Endothelial cell of umbilical vein (primary cell): Measurements from ENCODE around the gene EREG. TPM values are rescaled to one million over a fixed set of nuclear protein-coding genes. Genes with fewer than 3 reads are reported as not detected.

Experiments used
- BruUV-seq: library from RNA; stranded (reverse); fragments of 400-500 nt; replicated peaks from 2 replicates; lab custom pipeline; 2021; lab: Mats Ljungman, UMichigan
- CTCF ChIA-PET: fragments of 300-600, 350-600 bp; sonication (Branson Sonifier 250); formaldehyde crosslinking; loops from one replicate; lab custom pipeline; 2021; ENCODE audit warnings: antibody characterized with exemption, inconsistent platforms; lab: Charles Lee
- POLR2A ChIA-PET: fragments of 300-600, 350-600 bp; sonication (Branson Sonifier 250); formaldehyde crosslinking; loops from one replicate; lab custom pipeline; 2021; ENCODE audit warnings: antibody characterized with exemption, inconsistent platforms; lab: Charles Lee
- DNase-seq: peaks from one replicate; pipeline ENCODE4 v3.0.0-alpha.2; 2011; ENCODE audit warnings: low read depth, low spot score
- FAIRE-seq: peaks from 2 replicates; lab custom pipeline; 2011; peaks lifted over from hg19 to GRCh38; lab: Jason Lieb, UNC
- H2AFZ ChIP-seq: 2 replicates; pipeline ENCODE4 v1.6.0; 2012; ENCODE audit warnings: low read depth, low read length, control low read depth, inconsistent platforms
- H3K27ac ChIP-seq: 2 replicates; pipeline ENCODE4 v1.5.1; 2011; ENCODE audit warnings: low read depth, mild to moderate bottlenecking, control low read depth, low read length, moderate library complexity; ENCODE audit not compliant: insufficient read depth
- H3K27me3 ChIP-seq, 2 experiments: 2 replicates each; pipeline versions ENCODE4 v1.6.0 to v1.6.1; 2011; ENCODE audit warnings: low read length in 2 of 2, mixed read lengths in 1 of 2; ENCODE audit not compliant: control insufficient read depth in 2 of 2, insufficient read depth in 2 of 2
- H3K36me3 ChIP-seq, 2 experiments: 2 replicates in 1 of 2; 3 replicates in 1 of 2; pipeline ENCODE4 v1.5.1; 2011; ENCODE audit warnings: low read length in 2 of 2, mild to moderate bottlenecking in 1 of 2, moderate library complexity in 1 of 2; ENCODE audit not compliant: control insufficient read depth in 2 of 2, insufficient read depth in 2 of 2; ENCODE audit errors: extremely low read depth in 1 of 2
- H3K4me1 ChIP-seq: 3 replicates; pipeline ENCODE4 v1.5.1; 2011; ENCODE audit warnings: mild to moderate bottlenecking, low read length; ENCODE audit not compliant: control insufficient read depth, insufficient read depth; ENCODE audit errors: extremely low read depth
- H3K4me2 ChIP-seq: 2 replicates; pipeline ENCODE4 v1.6.1; 2011; ENCODE audit warnings: low read length, control low read depth, mixed read lengths; ENCODE audit not compliant: insufficient read depth
- H3K4me3 ChIP-seq, 3 experiments: fragments of 200-600 bp in 1 of 3; sonication (generic), shearing (Covaris generic) in 1 of 3; replicated peaks in 1 of 3; 2 replicates each; pipeline ENCODE4 v1.5.1; 2011 to 2016; ENCODE audit warnings: control low read depth in 3 of 3, low read length in 3 of 3, mild to moderate bottlenecking in 2 of 3, inconsistent platforms in 1 of 3, low read depth in 1 of 3, moderate library complexity in 1 of 3; ENCODE audit not compliant: insufficient read depth in 1 of 3
- H3K79me2 ChIP-seq: 2 replicates; pipeline ENCODE4 v1.6.0; 2012; ENCODE audit warnings: low read length, inconsistent platforms; ENCODE audit not compliant: control insufficient read depth, insufficient read depth
- H3K9ac ChIP-seq: replicated peaks from 2 replicates; pipeline ENCODE3; 2011; ENCODE audit warnings: low read length, control low read depth; ENCODE audit not compliant: insufficient read depth; ENCODE audit errors: extremely low read depth
- H3K9me1 ChIP-seq: replicated peaks from 3 replicates; pipeline ENCODE4 v1.6.0; 2011; ENCODE audit warnings: mild to moderate bottlenecking, low read length; ENCODE audit not compliant: control insufficient read depth, insufficient read depth; ENCODE audit errors: extremely low read depth
- H3K9me3 ChIP-seq: replicated peaks from 2 replicates; pipeline ENCODE4 v1.5.1; 2012; ENCODE audit warnings: low read length, inconsistent platforms; ENCODE audit not compliant: control insufficient read depth, insufficient read depth
- H4K20me1 ChIP-seq: replicated peaks from 2 replicates; pipeline ENCODE3; 2011; ENCODE audit warnings: mild to moderate bottlenecking, low read length; ENCODE audit not compliant: control insufficient read depth, insufficient read depth; ENCODE audit errors: extremely low read depth
- CTCF ChIP-seq, 2 donors: IDR thresholded peaks; 1 replicate in 1 of 2; 2 replicates in 1 of 2; pipeline ENCODE4 v1.5.1; 2011; ENCODE audit warnings: low read length in 2 of 2, mild to moderate bottlenecking in 2 of 2, moderate library complexity in 2 of 2, control low read depth in 1 of 2, inconsistent platforms in 1 of 2, low read depth in 1 of 2; ENCODE audit not compliant: insufficient read depth in 1 of 2; ENCODE audit errors: extremely low read depth in 1 of 2
- EZH2 ChIP-seq: IDR thresholded peaks from 2 replicates; pipeline ENCODE4 v1.6.1; 2012; ENCODE audit warnings: borderline replicate concordance, low read depth, mild to moderate bottlenecking, moderate library complexity, low read length, inconsistent platforms; ENCODE audit not compliant: severe bottlenecking
- FOS ChIP-seq: IDR thresholded peaks from 2 replicates; pipeline ENCODE4 v1.6.1; 2011; ENCODE audit warnings: mild to moderate bottlenecking, low read length, moderate library complexity, borderline replicate concordance; ENCODE audit not compliant: insufficient read depth
- GATA2 ChIP-seq: IDR thresholded peaks from 2 replicates; pipeline ENCODE4 v1.7.0; 2011; ENCODE audit warnings: low read depth, mild to moderate bottlenecking, moderate library complexity, mixed read lengths, low read length; ENCODE audit not compliant: insufficient read length, insufficient read depth
- JUN ChIP-seq: IDR thresholded peaks from 2 replicates; pipeline ENCODE4 v1.6.1; 2011; ENCODE audit warnings: borderline replicate concordance, low read depth; ENCODE audit not compliant: insufficient read length, insufficient read depth
- MYC ChIP-seq: IDR thresholded peaks from one replicate; pipeline ENCODE4 v1.6.1; 2011; ENCODE audit warnings: mild to moderate bottlenecking, low read depth, low read length
- POLR2A ChIP-seq: IDR thresholded peaks from 2 replicates; pipeline ENCODE4 v1.6.1; 2012; ENCODE audit warnings: low read depth, mild to moderate bottlenecking, control low read depth, low read length
- POLR2AphosphoS5 ChIP-seq: IDR thresholded peaks from 2 replicates; pipeline ENCODE4 v1.6.1; 2012; ENCODE audit warnings: low read depth, mild to moderate bottlenecking, control low read depth, low read length, moderate library complexity; ENCODE audit not compliant: insufficient read depth
- dilution Hi-C: fragments of 300-500 bp; cut with MboI; formaldehyde crosslinking; loops from one replicate; pipeline ENCODE4 v1.15.0; 2019; ENCODE audit warnings: low sequenced_read_pairs; ENCODE audit not compliant: extremely low pct_ligation_motif_present
- intact Hi-C: fragments of 100-400 bp; cut with micrococcal nuclease; formaldehyde crosslinking; loops from one replicate; pipeline ENCODE4 v1.10.0; 2022
- polyA plus RNA-seq, 4 experiments: library from polyadenylated mRNA; depleted of rRNA in 3 of 4; stranded (reverse) in 3 of 4; unstranded in 1 of 4; fragments of >200 nt; gene quantifications; 2 replicates each; pipeline versions ENCODE4 v1.2.1 to v1.2.3, GENCODE V29; 2011 to 2012; ENCODE audit warnings: missing spikeins in 1 of 4
- total RNA-seq: library from RNA; stranded (reverse); gene quantifications from 2 replicates; pipeline ENCODE4 v1.2.3, GENCODE V29; 2021
- TF ChIP-seq, protein P1 (sequence below): IDR thresholded peaks from 2 replicates; pipeline ENCODE4 v1.6.1; 2011; ENCODE audit not compliant: insufficient read depth, insufficient read length

Gene EREG
- total and polyA plus RNA-seq, 2 donors (not counting 3 experiments of a cell fraction or from before 2014, with no cell fraction given), result not detected

DNA sequence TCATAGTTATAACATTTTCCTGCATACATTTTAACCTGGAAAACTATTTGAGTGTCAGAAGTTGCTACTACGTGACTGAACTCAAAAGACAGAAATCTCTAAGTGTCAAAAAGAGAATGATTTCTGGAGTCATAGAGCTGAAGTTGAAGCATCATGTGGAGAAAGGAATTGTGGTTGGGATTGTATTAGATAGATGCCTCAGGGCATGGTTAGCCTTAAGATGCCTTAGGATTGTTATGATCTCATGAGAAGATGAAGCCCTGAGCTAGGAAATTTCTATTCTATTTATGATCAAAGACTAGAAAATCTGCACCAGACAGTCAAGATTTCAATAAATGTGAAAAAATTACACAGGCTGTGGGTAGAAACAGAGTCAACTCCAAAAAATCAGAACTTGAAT lies 36.4 kb upstream of the EREG start:
- no peak overlapping the region for H3K4me2 ChIP-seq
- DNase-seq (no peak), FAIRE-seq (no peak)
- peaks cover 20% of the 10 kb centered on the region for H3K4me1 ChIP-seq
- H3K9ac ChIP-seq, result no peak overlapping the region
- H3K4me3 ChIP-seq, result no peak overlapping the region
- H3K27ac ChIP-seq, result peak overlapping the region; percentile 65
- ChIA-PET POLR2A (no interaction called here), CTCF (interaction anchor here (0.8 to 4.3 kb wide), 9 partner anchors 8 to 346 kb away, joined by 3 to 27 read pairs (median 5); no protein-coding TSS in a partner anchor)
- no peaks in the 10 kb centered on the region for H4K20me1 ChIP-seq
- H3K36me3 ChIP-seq, result no peaks in the 10 kb centered on the region
- no peaks in the 10 kb centered on the region for H3K79me2 ChIP-seq
- no peak overlapping the region for H2AFZ ChIP-seq
- H3K9me1 ChIP-seq, result no peaks in the 10 kb centered on the region
- no peaks in the 10 kb centered on the region for H3K9me3 ChIP-seq
- TF ChIP-seq JUN, result no peak
- TF ChIP-seq, protein P1, sequence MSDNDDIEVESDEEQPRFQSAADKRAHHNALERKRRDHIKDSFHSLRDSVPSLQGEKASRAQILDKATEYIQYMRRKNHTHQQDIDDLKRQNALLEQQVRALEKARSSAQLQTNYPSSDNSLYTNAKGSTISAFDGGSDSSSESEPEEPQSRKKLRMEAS, result no peak
- no peak for TF ChIP-seq POLR2AphosphoS5
- TF ChIP-seq MYC, result no peak
- no peak for TF ChIP-seq FOS
- TF ChIP-seq CTCF (IDR thresholded peaks at IDR 0.05; ENCODE audit: extremely low read depth in 1 of 2, insufficient read depth in 1 of 2, low read depth in 1 of 2, low read length in 2 of 2), result no peak
- no peak for TF ChIP-seq POLR2A
- TF ChIP-seq GATA2, result no peak
- no peak for TF ChIP-seq EZH2
- H3K27me3 ChIP-seq, result no peaks in the 10 kb centered on the region
- dilution Hi-C loops, result no loop called here
- no TSS peak for BruUV-seq
- intact Hi-C loops, result loop anchor here (10.0 kb wide), 1 partner anchor 606 kb away; the partner anchor contains the start of gene PARM1
